Skeletal muscle cell (primary cell): ENCODE results near the gene JAK1.

Experiments used
- DNase-seq: peaks from one replicate; pipeline ENCODE4 v3.0.0-alpha.2; 2010; ENCODE audit warnings: low read depth
- H3K4me3 ChIP-seq: 2 replicates; pipeline ENCODE4 v1.5.1; 2011; ENCODE audit warnings: low read depth, mild to moderate bottlenecking, control low read depth, low read length, moderate library complexity

Gene JAK1

GRCh38 chr1:64981601-64982533 is 15.5 kb upstream of the JAK1 start:
- no peak for DNase-seq
- H3K4me3 ChIP-seq: no peak overlapping the region

- H3K4me3 ChIP-seq: no peak overlapping the region
- no peak for DNase-seq
Observed at GRCh38 chr1:64980745-64981600, 14.6 kb upstream of the JAK1 start.

GRCh38 chr1:64979358-64979757 is 13.0 kb upstream of the JAK1 start:
- no peak for DNase-seq
- no peak overlapping the region for H3K4me3 ChIP-seq

GRCh38 chr1:64976361-64976760 is 10.0 kb upstream of the JAK1 start:
- no peak overlapping the region for H3K4me3 ChIP-seq
- no peak for DNase-seq

GRCh38 chr1:64975740-64976139 is 9.4 kb upstream of the JAK1 start:
- H3K4me3 ChIP-seq: no peak overlapping the region
- DNase-seq: no peak

- no peak for DNase-seq
- H3K4me3 ChIP-seq: no peak overlapping the region
Observed at GRCh38 chr1:64975127-64975526, 8.8 kb upstream of the JAK1 start.

- no peak for DNase-seq
- no peak overlapping the region for H3K4me3 ChIP-seq
Observed at GRCh38 chr1:64974288-64974825, 8.0 kb upstream of the JAK1 start.

- no peak overlapping the region for H3K4me3 ChIP-seq
- no peak for DNase-seq
Observed at GRCh38 chr1:64973061-64973647, 6.8 kb upstream of the JAK1 start.

- no peak for DNase-seq
- no peak overlapping the region for H3K4me3 ChIP-seq
Observed at GRCh38 chr1:64969305-64970046, 3.1 kb upstream of the JAK1 start.

GRCh38 chr1:64967381-64967780 is 1.0 kb upstream of the JAK1 start:
- no peak overlapping the region for H3K4me3 ChIP-seq
- DNase-seq: no peak

- H3K4me3 ChIP-seq: peak overlapping the region; percentile 92
- no peak for DNase-seq
Observed at GRCh38 chr1:64965366-64966157, 787 bp downstream of the JAK1 start.

GRCh38 chr1:64963466-64963865 is 2.9 kb downstream of the JAK1 start:
- no peak overlapping the region for H3K4me3 ChIP-seq
- no peak for DNase-seq

- no peak overlapping the region for H3K4me3 ChIP-seq
- no peak for DNase-seq
Observed at GRCh38 chr1:64962441-64962840, 3.9 kb downstream of the JAK1 start.

- H3K4me3 ChIP-seq: no peak overlapping the region
Observed at GRCh38 chr1:64961923-64962322, 4.4 kb downstream of the JAK1 start.

GRCh38 chr1:64960731-64961130 is 5.6 kb downstream of the JAK1 start:
- no peak overlapping the region for H3K4me3 ChIP-seq

More at GRCh38 chr1:64961923-64962322, 4.4 kb downstream of the JAK1 start:
- DNase-seq: no peak

GRCh38 chr1:64959986-64960385 is 6.4 kb downstream of the JAK1 start:
- no peak overlapping the region for H3K4me3 ChIP-seq
- DNase-seq: no peak

More at GRCh38 chr1:64960731-64961130, 5.6 kb downstream of the JAK1 start:
- no peak for DNase-seq

GRCh38 chr1:64956733-64957441 is 9.5 kb downstream of the JAK1 start:
- no peak overlapping the region for H3K4me3 ChIP-seq
- no peak for DNase-seq
